OCI-LY7 (cell line): Measurements from ENCODE around the gene STN1.

Source experiments
- EZH2phosphoT487 ChIP-seq: fragments of 200-600 bp; sonication (generic); IDR thresholded peaks from 2 replicates; pipeline ENCODE4 v1.6.1; 2018; ENCODE audit warnings: low read depth, borderline replicate concordance, mild to moderate bottlenecking, mixed run types, antibody characterized with exemption, low read length, moderate library complexity, mixed read lengths
- TF ChIP-seq, protein P1 (sequence below): fragments of 200-600 bp; sonication (generic); conservative IDR thresholded peaks from 2 replicates; pipeline ENCODE4 v1.5.1; 2014; ENCODE audit warnings: mild to moderate bottlenecking, antibody characterized with exemption, low read length, moderate library complexity, mixed read lengths

DNA sequence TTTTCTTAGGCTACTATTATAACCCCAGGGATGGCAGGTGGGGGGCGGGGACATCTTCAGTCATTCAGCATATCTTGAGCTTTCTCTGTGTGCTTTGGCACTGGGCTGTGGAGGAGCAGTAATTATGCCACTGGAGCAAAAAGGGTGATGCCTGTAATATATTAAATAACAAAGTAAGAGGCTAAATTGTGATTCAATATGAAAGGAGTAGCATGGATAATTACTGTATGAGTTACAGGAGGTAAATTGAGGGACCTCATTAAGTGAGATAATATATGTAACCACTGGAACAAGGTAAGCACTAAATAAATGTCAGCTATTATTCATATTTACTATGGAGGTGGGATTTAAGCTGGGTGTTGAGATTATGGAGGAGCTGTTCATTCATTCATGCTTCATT is 3.3 kb upstream of the STN1 start:
- TF ChIP-seq, protein P1, sequence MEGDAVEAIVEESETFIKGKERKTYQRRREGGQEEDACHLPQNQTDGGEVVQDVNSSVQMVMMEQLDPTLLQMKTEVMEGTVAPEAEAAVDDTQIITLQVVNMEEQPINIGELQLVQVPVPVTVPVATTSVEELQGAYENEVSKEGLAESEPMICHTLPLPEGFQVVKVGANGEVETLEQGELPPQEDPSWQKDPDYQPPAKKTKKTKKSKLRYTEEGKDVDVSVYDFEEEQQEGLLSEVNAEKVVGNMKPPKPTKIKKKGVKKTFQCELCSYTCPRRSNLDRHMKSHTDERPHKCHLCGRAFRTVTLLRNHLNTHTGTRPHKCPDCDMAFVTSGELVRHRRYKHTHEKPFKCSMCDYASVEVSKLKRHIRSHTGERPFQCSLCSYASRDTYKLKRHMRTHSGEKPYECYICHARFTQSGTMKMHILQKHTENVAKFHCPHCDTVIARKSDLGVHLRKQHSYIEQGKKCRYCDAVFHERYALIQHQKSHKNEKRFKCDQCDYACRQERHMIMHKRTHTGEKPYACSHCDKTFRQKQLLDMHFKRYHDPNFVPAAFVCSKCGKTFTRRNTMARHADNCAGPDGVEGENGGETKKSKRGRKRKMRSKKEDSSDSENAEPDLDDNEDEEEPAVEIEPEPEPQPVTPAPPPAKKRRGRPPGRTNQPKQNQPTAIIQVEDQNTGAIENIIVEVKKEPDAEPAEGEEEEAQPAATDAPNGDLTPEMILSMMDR: no peak
- no peak for TF ChIP-seq EZH2phosphoT487
